H1 (cell line): ENCODE data around the gene BICDL1. TPM values are rescaled to one million over a fixed set of nuclear protein-coding genes. Genes with fewer than 3 reads are reported as not detected.

Experiments
- CTCF ChIA-PET: fragments of 300-600 bp; sonication (Branson Sonifier 250); formaldehyde crosslinking; loops from one replicate; lab custom pipeline; 2021; ENCODE audit not compliant: partially characterized antibody; lab: Charles Lee
- POLR2A ChIA-PET: fragments of 300-600 bp; sonication (Branson Sonifier 250); formaldehyde crosslinking; loops from one replicate; lab custom pipeline; 2021; ENCODE audit warnings: inconsistent platforms; ENCODE audit not compliant: partially characterized antibody; lab: Charles Lee
- DNase-seq, 2 experiments: peaks; one replicate each; pipeline versions ENCODE4 v3.0.0 to v3.0.0-alpha.2; 2010 to 2022; ENCODE audit warnings: low spot score in 2 of 2, low read depth in 1 of 2, mixed read lengths in 1 of 2
- FAIRE-seq: peaks from 2 replicates; lab custom pipeline; 2011; peaks lifted over from hg19 to GRCh38; lab: Jason Lieb, UNC
- H2AFZ ChIP-seq: 2 replicates; pipeline ENCODE4 v1.8.1; 2012; ENCODE audit warnings: low read length, inconsistent platforms
- H2AK5ac ChIP-seq: 2 replicates; pipeline ENCODE4 v1.6.1; 2013; ENCODE audit warnings: low read depth, low read length
- H2BK120ac ChIP-seq: replicated peaks from 2 replicates; pipeline ENCODE3; 2013; ENCODE audit warnings: low read depth, low read length, inconsistent platforms
- H2BK12ac ChIP-seq: 2 replicates; pipeline ENCODE4 v1.6.1; 2013; ENCODE audit warnings: low read depth, low read length
- H2BK15ac ChIP-seq: 2 replicates; pipeline ENCODE4 v1.6.1; 2013; ENCODE audit warnings: low read length
- H2BK20ac ChIP-seq: 2 replicates; pipeline ENCODE4 v1.6.1; 2013; ENCODE audit warnings: low read length
- H2BK5ac ChIP-seq: 2 replicates; pipeline ENCODE4 v1.6.1; 2013; ENCODE audit warnings: low read depth, low read length
- H3K14ac ChIP-seq: 2 replicates; pipeline ENCODE4 v1.6.1; 2013; ENCODE audit warnings: inconsistent platforms; ENCODE audit not compliant: insufficient read length
- H3K18ac ChIP-seq: 2 replicates; pipeline ENCODE4 v1.6.1; 2013; ENCODE audit warnings: low read length; ENCODE audit errors: extremely low read depth
- H3K23ac ChIP-seq: 2 replicates; pipeline ENCODE4 v1.6.1; 2013; ENCODE audit warnings: inconsistent platforms; ENCODE audit not compliant: insufficient read length
- H3K23me2 ChIP-seq: 2 replicates; pipeline ENCODE4 v1.6.1; 2013; ENCODE audit warnings: low read depth, low read length
- H3K27ac ChIP-seq: 2 replicates; pipeline ENCODE4 v1.6.1; 2011; ENCODE audit warnings: low read depth, low read length, inconsistent platforms
- H3K27me3 ChIP-seq, 4 experiments: replicated peaks in 1 of 4; 1 replicate in 1 of 4; 2 replicates in 3 of 4; pipeline versions ENCODE4 v1.6.1 to v1.8.1; 2011 to 2013; ENCODE audit warnings: low read length in 3 of 4, mild to moderate bottlenecking in 3 of 4, inconsistent platforms in 2 of 4, mixed read lengths in 2 of 4, moderate library complexity in 1 of 4; ENCODE audit not compliant: control insufficient read depth in 3 of 4, insufficient read depth in 3 of 4; ENCODE audit errors: extremely low read depth in 1 of 4
- H3K36me3 ChIP-seq, 4 experiments: 2 replicates each; pipeline versions ENCODE4 v1.6.1 to v1.8.1; 2011 to 2013; ENCODE audit warnings: mild to moderate bottlenecking in 4 of 4, low read length in 3 of 4, moderate library complexity in 2 of 4, control low read depth in 1 of 4, inconsistent platforms in 1 of 4; ENCODE audit not compliant: insufficient read depth in 4 of 4, control insufficient read depth in 2 of 4
- H3K4ac ChIP-seq: replicated peaks from 2 replicates; pipeline ENCODE3; 2013; ENCODE audit warnings: low read length, low read depth, mixed read lengths, inconsistent platforms; ENCODE audit not compliant: insufficient read length
- H3K4me1 ChIP-seq, 4 experiments: replicated peaks in 1 of 4; 1 replicate in 1 of 4; 2 replicates in 3 of 4; pipeline versions ENCODE4 v1.6.1 to v1.8.1; 2011 to 2013; ENCODE audit warnings: low read length in 3 of 4, inconsistent platforms in 2 of 4, mixed read lengths in 1 of 4; ENCODE audit not compliant: insufficient read depth in 4 of 4, control insufficient read depth in 3 of 4
- H3K4me2 ChIP-seq, 2 experiments: 2 replicates each; pipeline versions ENCODE4 v1.6.1 to v1.8.1; 2011 to 2013; ENCODE audit warnings: low read depth in 2 of 2, low read length in 2 of 2, control low read depth in 1 of 2, inconsistent platforms in 1 of 2, mild to moderate bottlenecking in 1 of 2; ENCODE audit not compliant: insufficient read depth in 1 of 2
- H3K4me3 ChIP-seq, 4 experiments: fragments of 200-600, 300-600 bp in 1 of 4; sonication (generic), shearing (Covaris generic), sonication (Bioruptor Twin) in 1 of 4; 2 replicates each; pipeline versions ENCODE4 v1.5.1 to v1.8.1; 2011 to 2016; ENCODE audit warnings: low read length in 4 of 4, low read depth in 3 of 4, control low read depth in 2 of 4, inconsistent platforms in 2 of 4, mild to moderate bottlenecking in 2 of 4, mixed read lengths in 1 of 4, moderate library complexity in 1 of 4; ENCODE audit not compliant: insufficient read depth in 2 of 4; ENCODE audit errors: extremely low read depth in 1 of 4
- H3K56ac ChIP-seq: replicated peaks from 2 replicates; pipeline ENCODE3; 2013; ENCODE audit warnings: low read depth, mild to moderate bottlenecking, mixed read lengths, low read length, inconsistent platforms; ENCODE audit not compliant: insufficient read length
- H3K79me1 ChIP-seq: 2 replicates; pipeline ENCODE4 v1.6.1; 2013; ENCODE audit warnings: low read depth, low read length, control low read depth
- H3K79me2 ChIP-seq, 2 experiments: 2 replicates each; pipeline versions ENCODE4 v1.6.1 to v1.8.1; 2012 to 2013; ENCODE audit warnings: low read length in 2 of 2, mild to moderate bottlenecking in 2 of 2, inconsistent platforms in 1 of 2; ENCODE audit not compliant: insufficient read depth in 2 of 2, control insufficient read depth in 1 of 2
- H3K9ac ChIP-seq, 4 experiments: replicated peaks in 1 of 4; 1 replicate in 1 of 4; 2 replicates in 3 of 4; pipeline versions ENCODE4 v1.6.1 to v1.8.1; 2011 to 2013; ENCODE audit warnings: low read depth in 3 of 4, low read length in 3 of 4, control low read depth in 2 of 4, mild to moderate bottlenecking in 2 of 4, moderate library complexity in 2 of 4, inconsistent platforms in 1 of 4; ENCODE audit errors: extremely low read depth in 1 of 4
- H3K9me3 ChIP-seq, 2 experiments: 2 replicates each; pipeline versions ENCODE4 v1.6.1 to v1.8.1; 2012 to 2013; ENCODE audit warnings: mild to moderate bottlenecking in 2 of 2, moderate library complexity in 2 of 2, control low read depth in 1 of 2, inconsistent platforms in 1 of 2, low read depth in 1 of 2, low read length in 1 of 2, mixed read lengths in 1 of 2; ENCODE audit not compliant: insufficient read depth in 2 of 2
- H4K20me1 ChIP-seq, 2 experiments: replicated peaks in 1 of 2; 2 replicates each; pipeline versions ENCODE3 to v1.8.1; 2011 to 2013; ENCODE audit warnings: inconsistent platforms in 2 of 2, low read length in 2 of 2, mild to moderate bottlenecking in 1 of 2; ENCODE audit not compliant: insufficient read depth in 2 of 2, control insufficient read depth in 1 of 2
- H4K5ac ChIP-seq: 2 replicates; pipeline ENCODE4 v1.6.1; 2013; ENCODE audit warnings: low read length, low read depth, mixed read lengths, inconsistent platforms; ENCODE audit not compliant: insufficient read length
- H4K8ac ChIP-seq: 2 replicates; pipeline ENCODE4 v1.8.0; 2013; ENCODE audit warnings: mild to moderate bottlenecking, moderate library complexity, low read length, inconsistent platforms; ENCODE audit not compliant: insufficient read depth; ENCODE audit errors: extremely low read depth
- H4K91ac ChIP-seq: replicated peaks from 2 replicates; pipeline ENCODE3; 2013; ENCODE audit warnings: low read length, mixed read lengths, inconsistent platforms; ENCODE audit not compliant: insufficient read length
- BCL11A ChIP-seq, 2 experiments: IDR thresholded peaks; one replicate each; pipeline ENCODE4 v1.6.1; 2011; ENCODE audit warnings: low read depth in 2 of 2, low read length in 2 of 2, mild to moderate bottlenecking in 2 of 2
- CEBPB ChIP-seq: IDR thresholded peaks from 2 replicates; pipeline ENCODE4 v1.6.1; 2012; ENCODE audit warnings: low read depth, low read length
- CHD2 ChIP-seq: IDR thresholded peaks from 2 replicates; pipeline ENCODE4 v1.6.1; 2012; ENCODE audit warnings: low read length, improper control_type of control experiment
- GABPA ChIP-seq: IDR thresholded peaks from 2 replicates; pipeline ENCODE4 v1.6.1; 2011; ENCODE audit warnings: mild to moderate bottlenecking, low read length, moderate library complexity, borderline replicate concordance; ENCODE audit not compliant: insufficient read depth
- HDAC2 ChIP-seq, 2 experiments: fragments of 300-600 bp in 1 of 2; sonication (generic) in 1 of 2; IDR thresholded peaks; 2 replicates each; pipeline ENCODE4 v1.6.1; 2011 to 2012; ENCODE audit warnings: low read depth in 2 of 2, low read length in 2 of 2, mild to moderate bottlenecking in 2 of 2, moderate library complexity in 2 of 2, borderline replicate concordance in 1 of 2, inconsistent platforms in 1 of 2
- PHF8 ChIP-seq: fragments of 200-600 bp; sonication (generic); conservative IDR thresholded peaks from 2 replicates; pipeline ENCODE4 v1.7.1; 2012; ENCODE audit warnings: low read depth, mild to moderate bottlenecking, inconsistent platforms, low read length, moderate library complexity
- POLR2A ChIP-seq, 2 experiments: IDR thresholded peaks; 1 replicate in 1 of 2; 2 replicates in 1 of 2; pipeline ENCODE4 v1.6.1; 2011; ENCODE audit warnings: low read depth in 2 of 2, low read length in 2 of 2, mild to moderate bottlenecking in 2 of 2; ENCODE audit errors: control extremely low read depth in 1 of 2
- SRF ChIP-seq: IDR thresholded peaks from 2 replicates; pipeline ENCODE4 v1.6.1; 2011; ENCODE audit warnings: mild to moderate bottlenecking, low read depth, low read length, moderate library complexity
- WGBS, 2 experiments: shearing (Covaris generic) in 1 of 2; methylation state at CpG; one replicate each; pipeline versions ENCODE4 v1.1.6 to v1.1.7; 2013 to 2015; ENCODE audit warnings: low lambda C conversion rate in 2 of 2, mixed read lengths in 2 of 2, inconsistent platforms in 1 of 2, low coverage in 1 of 2, missing lambda C conversion rate in 1 of 2; ENCODE audit not compliant: insufficient replicate concordance in 2 of 2, insufficient coverage in 1 of 2, insufficient read length in 1 of 2; ENCODE audit errors: extremely low coverage in 1 of 2, missing lambda C conversion rate in 1 of 2; 5-methylcytosine and 5-hydroxymethylcytosine counted together
- polyA plus RNA-seq, 7 experiments: library from polyadenylated mRNA; depleted of rRNA in 3 of 7; stranded (reverse) in 5 of 7; unstranded in 2 of 7; fragments of >200 nt in 5 of 7; fragments of 200-250 nt in 2 of 7; gene quantifications; 1 replicate in 5 of 7; 2 replicates in 1 of 7; 4 replicates in 1 of 7; pipeline versions ENCODE4 v1.2.1 to v1.2.3, GENCODE V29; 2011 to 2013; ENCODE audit warnings: missing spikeins in 2 of 7, mixed read lengths in 2 of 7
- total RNA-seq: library from RNA; stranded (reverse); fragmentation: NEBNext Ultra II Directional; extraction: Animal tissue kit (Norgen Biotek cat#: 25700); gene quantifications from 2 replicates; pipeline ENCODE4 v1.2.1, GENCODE V29; 2021

The BICDL1 gene
- total and polyA plus RNA-seq, 2 of the 8 experiments (the other 6 are each of a cell fraction or from before 2014, with no cell fraction given) = 17.2 to 25.9 TPM

DNA sequence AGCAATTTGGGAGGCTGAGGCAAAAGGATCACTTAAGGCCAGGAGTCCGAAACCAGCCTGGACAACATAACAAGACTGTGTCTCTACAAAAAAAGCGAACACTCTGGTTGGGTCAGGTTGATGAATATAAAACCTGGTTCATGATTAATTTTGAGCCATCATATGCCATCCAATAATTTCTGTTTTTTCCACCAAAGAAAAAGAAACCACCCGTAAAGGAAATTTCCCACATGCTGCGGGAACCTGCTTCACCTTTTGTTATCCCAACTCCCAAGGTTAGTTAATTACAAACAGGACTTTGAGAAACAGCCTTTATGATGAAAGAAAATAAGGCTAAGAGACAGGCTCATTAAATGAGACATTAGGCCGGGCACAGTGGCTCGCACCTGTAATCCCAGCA, 24.1 kb upstream of the BICDL1 start:
- no peak overlapping the region for H3K23ac ChIP-seq
- no peaks in the 10 kb centered on the region for H3K27me3 ChIP-seq
- no peak for DNase-seq
- no peak overlapping the region for H3K4me2 ChIP-seq
- no peak overlapping the region for H2BK20ac ChIP-seq
- ChIA-PET CTCF (interaction anchor here (0.7 to 1.2 kb wide), 2 partner anchors 42 to 89 kb away, joined by 3 read pairs; no protein-coding TSS in a partner anchor), POLR2A (no interaction called here)
- no peak overlapping the region for H3K4ac ChIP-seq
- H3K9me3 ChIP-seq = no peaks in the 10 kb centered on the region
- no peak overlapping the region for H2BK15ac ChIP-seq
- H3K4me3 ChIP-seq = no peak overlapping the region
- no peaks in the 10 kb centered on the region for H3K23me2 ChIP-seq
- H2AFZ ChIP-seq = no peak overlapping the region
- FAIRE-seq = no peak
- no peak overlapping the region for H2BK120ac ChIP-seq
- no peak for TF ChIP-seq CEBPB
- TF ChIP-seq POLR2A (IDR thresholded peaks at IDR 0.05; ENCODE audit: control extremely low read depth in 1 of 2, low read depth in 2 of 2, low read length in 2 of 2) = no peak
- TF ChIP-seq BCL11A (IDR thresholded peaks at IDR 0.05; ENCODE audit: low read depth in 2 of 2, low read length in 2 of 2) = no peak
- TF ChIP-seq SRF = no peak
- no peak for TF ChIP-seq PHF8
- TF ChIP-seq GABPA = no peak
- no peak for TF ChIP-seq CHD2
- TF ChIP-seq HDAC2 (IDR thresholded peaks at IDR 0.05; ENCODE audit: borderline replicate concordance in 1 of 2, low read depth in 2 of 2, low read length in 2 of 2) = no peak
- no peak overlapping the region for H3K56ac ChIP-seq
- H3K27ac ChIP-seq = no peak overlapping the region
- no peaks in the 10 kb centered on the region for H4K20me1 ChIP-seq
- no peak overlapping the region for H4K91ac ChIP-seq
- WGBS, 2 experiments = 92% methylated on average over 6 of the region's 6 CpGs; no CpG with 5 or more reads in 1 of the 2 experiments
- H3K36me3 ChIP-seq = no peaks in the 10 kb centered on the region
- no peak overlapping the region for H3K9ac ChIP-seq
- no peaks in the 10 kb centered on the region for H3K4me1 ChIP-seq
- H3K79me2 ChIP-seq = no peaks in the 10 kb centered on the region
- no peak overlapping the region for H4K5ac ChIP-seq
- no peak overlapping the region for H2AK5ac ChIP-seq
- H3K18ac ChIP-seq = no peak overlapping the region
- H3K14ac ChIP-seq = no peak overlapping the region
- H2BK5ac ChIP-seq = no peak overlapping the region
- no peaks in the 10 kb centered on the region for H3K79me1 ChIP-seq
- no peak overlapping the region for H2BK12ac ChIP-seq
- H4K8ac ChIP-seq = no peak overlapping the region
